ENCODE results near the gene NCAM2.
"Not testable (repeated sequence)": the region's sequence is repeated elsewhere in the genome, so short reads cannot be mapped to it uniquely, and the experiment has no call there.

The NCAM2 gene

DNA sequence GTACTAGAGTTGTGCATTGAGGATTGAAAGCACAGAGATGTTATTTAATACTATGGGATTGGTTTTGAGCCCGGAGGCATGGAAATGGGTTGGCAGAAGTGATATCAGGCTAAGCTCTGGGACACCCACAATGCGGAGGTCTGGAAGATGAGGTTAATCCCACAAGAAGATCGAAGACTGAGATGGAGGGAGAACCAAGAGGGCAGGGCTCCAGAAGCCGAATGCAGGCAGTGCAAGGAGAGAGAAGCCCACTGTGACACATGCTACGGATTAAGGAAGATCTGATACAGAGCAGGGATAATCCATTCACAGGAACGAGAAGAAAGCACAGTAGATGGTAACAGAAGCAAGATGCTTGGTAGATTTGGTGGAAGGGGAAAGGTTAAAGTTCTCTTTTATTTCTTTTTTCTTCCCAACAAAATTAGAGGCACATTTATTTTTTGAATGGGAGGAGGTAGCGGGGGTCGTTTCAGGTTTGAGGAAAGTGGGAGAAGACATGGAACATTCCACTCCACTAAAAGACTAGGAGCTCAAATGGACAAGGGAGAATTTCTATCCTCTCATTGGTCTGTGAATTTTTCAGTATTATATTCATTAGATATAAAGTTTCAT lies 113.2 kb downstream of the NCAM2 start:
- DNase-seq (ENCODE audit: low spot score in 2 of 2) = no peak
- Mint-ChIP-seq H3K9me3 (peaks cover 6% of the 10 kb centered on the region), H3K27ac (no peak overlapping the region), H3K4me3 (no peak overlapping the region), H3K36me3 (no peaks in the 10 kb centered on the region), H3K4me1 (no peaks in the 10 kb centered on the region)
- ATAC-seq = no peak

DNA sequence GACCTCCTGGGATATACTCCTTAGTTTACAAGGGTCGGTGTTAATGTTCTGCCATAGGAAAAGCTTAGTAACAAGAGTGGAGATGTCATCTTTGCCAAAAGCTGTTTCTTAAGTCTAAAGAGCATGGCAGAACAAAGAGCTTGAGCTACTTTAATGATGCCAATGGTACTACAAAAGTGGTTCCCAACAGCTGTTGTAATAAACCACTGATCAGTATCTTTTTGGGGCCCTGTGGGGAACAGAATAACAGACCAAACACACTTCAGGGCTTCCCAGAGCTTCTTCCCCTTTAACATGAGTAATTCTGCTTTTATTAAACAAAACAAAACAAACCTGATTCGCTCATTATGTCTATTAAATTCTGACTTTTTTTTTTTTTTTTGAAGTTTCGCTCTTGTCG lies 116.3 kb downstream of the NCAM2 start:
- ATAC-seq (no peak), DNase-seq (ENCODE audit: low spot score in 2 of 2) (no peak)
- H3K36me3 Mint-ChIP-seq = no peaks in the 10 kb centered on the region
- H3K27ac Mint-ChIP-seq = no peak overlapping the region
- H3K4me3 Mint-ChIP-seq = no peak overlapping the region
- no peaks in the 10 kb centered on the region for H3K4me1 Mint-ChIP-seq
- H3K9me3 Mint-ChIP-seq = peaks cover 12% of the 10 kb centered on the region

DNA sequence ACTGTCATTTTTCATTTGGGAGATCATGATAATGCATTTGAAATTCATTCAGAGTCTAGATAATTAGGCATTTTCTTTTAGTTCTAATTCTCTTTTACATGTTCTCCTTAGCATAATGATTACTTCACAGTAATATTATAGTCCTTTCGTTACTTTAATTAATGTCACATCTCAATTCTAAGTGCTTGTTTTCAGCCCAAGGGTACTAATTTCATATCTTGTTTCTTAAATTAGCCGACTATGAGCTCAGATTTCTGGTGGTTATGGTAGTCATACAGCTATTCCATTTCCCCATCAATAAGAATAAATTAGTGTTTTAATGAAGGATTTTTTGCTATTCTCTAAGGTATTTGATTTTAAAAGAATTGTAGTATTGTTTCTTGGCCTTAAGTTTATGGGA lies 120.9 kb downstream of the NCAM2 start:
- Mint-ChIP-seq H3K27ac (no peak overlapping the region), H3K4me1 (no peaks in the 10 kb centered on the region), H3K4me3 (no peak overlapping the region), H3K36me3 (no peaks in the 10 kb centered on the region), H3K9me3 (peaks cover 13% of the 10 kb centered on the region)
- DNase-seq (ENCODE audit: low spot score in 2 of 2) = no peak
- ATAC-seq = no peak

- H3K36me3 Mint-ChIP-seq = no peaks in the 10 kb centered on the region
- no peak for ATAC-seq
- peaks cover 13% of the 10 kb centered on the region for H3K9me3 Mint-ChIP-seq
- H3K4me3 Mint-ChIP-seq = no peak overlapping the region
- H3K4me1 Mint-ChIP-seq = no peaks in the 10 kb centered on the region
- no peak for DNase-seq (ENCODE audit: low spot score in 2 of 2)
- no peak overlapping the region for H3K27ac Mint-ChIP-seq
These were observed 124.5 kb downstream of the NCAM2 start for GRCh38 chr21:21122680-21123079.

DNA sequence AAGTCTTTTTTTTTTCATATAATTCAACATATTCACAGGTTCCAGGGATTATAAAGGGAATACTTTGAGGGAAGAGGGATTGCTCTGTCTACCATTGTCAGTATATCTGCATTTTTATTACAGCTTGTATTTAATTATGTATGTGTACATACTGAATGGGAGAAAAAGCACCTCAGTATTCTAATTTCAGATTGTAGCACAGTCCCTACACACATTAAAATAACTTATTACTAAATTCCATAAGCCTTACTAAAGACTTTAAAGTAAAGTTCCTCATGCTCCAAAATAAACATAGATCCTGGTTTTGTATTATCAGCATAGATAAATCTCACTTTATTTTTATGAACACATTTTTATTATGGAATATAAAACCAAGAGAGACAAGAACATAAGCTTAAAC lies 134.2 kb downstream of the NCAM2 start:
- no peaks in the 10 kb centered on the region for H3K4me1 Mint-ChIP-seq
- H3K4me3 Mint-ChIP-seq = no peak overlapping the region
- no peak overlapping the region for H3K27ac Mint-ChIP-seq
- no peak for ATAC-seq
- H3K36me3 Mint-ChIP-seq = no peaks in the 10 kb centered on the region
- no peak for DNase-seq (ENCODE audit: low spot score in 2 of 2)
- H3K9me3 Mint-ChIP-seq = peaks cover 12% of the 10 kb centered on the region

DNA sequence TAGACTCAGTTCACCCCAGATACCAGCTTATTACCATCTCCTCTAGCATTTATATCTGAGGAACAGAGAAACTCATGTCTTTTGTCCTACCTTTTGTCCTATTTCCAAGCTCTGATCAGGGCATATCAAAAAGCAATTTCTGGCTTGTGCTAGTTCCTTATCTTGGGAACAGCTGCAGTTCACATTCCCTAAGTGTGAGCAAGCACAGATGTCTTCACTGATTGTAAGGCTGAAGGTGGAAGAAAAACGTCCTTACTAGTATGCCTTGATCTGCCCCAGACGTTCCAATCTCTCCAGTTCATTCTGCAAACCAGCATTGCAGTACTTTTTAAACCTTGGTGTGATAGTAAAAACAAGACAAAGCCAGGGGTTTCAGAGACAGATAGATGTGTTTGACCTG lies 139.8 kb downstream of the NCAM2 start:
- Mint-ChIP-seq H3K4me1 (no peaks in the 10 kb centered on the region), H3K9me3 (peaks cover 6% of the 10 kb centered on the region), H3K27ac (no peak overlapping the region), H3K36me3 (no peaks in the 10 kb centered on the region), H3K4me3 (no peak overlapping the region)
- no peak for DNase-seq (ENCODE audit: low spot score in 2 of 2)
- ATAC-seq = no peak

GRCh38 chr21:21146587-21147373 lies 148.6 kb downstream of the NCAM2 start:
- Mint-ChIP-seq H3K36me3 (no peaks in the 10 kb centered on the region), H3K27ac (no peak overlapping the region), H3K9me3 (peaks cover 7% of the 10 kb centered on the region), H3K4me3 (no peak overlapping the region), H3K4me1 (no peaks in the 10 kb centered on the region)
- DNase-seq (ENCODE audit: low spot score in 2 of 2) = no peak
- no peak for ATAC-seq

DNA sequence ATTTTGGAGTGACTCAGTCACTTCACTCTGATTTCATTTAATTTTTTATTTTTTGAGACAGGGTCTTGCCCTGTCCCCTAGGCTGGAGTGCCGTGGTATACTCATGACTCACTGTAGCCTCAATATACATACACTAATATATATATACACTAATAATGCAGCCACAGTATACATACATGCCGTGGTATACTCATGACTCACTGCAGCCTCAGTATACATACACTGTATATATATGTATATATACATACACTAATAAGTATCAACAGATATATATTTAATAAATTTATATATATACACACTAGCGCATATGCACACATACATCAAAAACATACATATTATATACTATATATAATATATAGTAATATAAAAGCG lies 149.2 kb downstream of the NCAM2 start:
- H3K36me3 Mint-ChIP-seq = no peaks in the 10 kb centered on the region
- no peak for DNase-seq (ENCODE audit: low spot score in 2 of 2)
- no peak overlapping the region for H3K4me3 Mint-ChIP-seq
- no peak for ATAC-seq
- no peak overlapping the region for H3K27ac Mint-ChIP-seq
- H3K9me3 Mint-ChIP-seq = peaks cover 7% of the 10 kb centered on the region
- H3K4me1 Mint-ChIP-seq = no peaks in the 10 kb centered on the region

DNA sequence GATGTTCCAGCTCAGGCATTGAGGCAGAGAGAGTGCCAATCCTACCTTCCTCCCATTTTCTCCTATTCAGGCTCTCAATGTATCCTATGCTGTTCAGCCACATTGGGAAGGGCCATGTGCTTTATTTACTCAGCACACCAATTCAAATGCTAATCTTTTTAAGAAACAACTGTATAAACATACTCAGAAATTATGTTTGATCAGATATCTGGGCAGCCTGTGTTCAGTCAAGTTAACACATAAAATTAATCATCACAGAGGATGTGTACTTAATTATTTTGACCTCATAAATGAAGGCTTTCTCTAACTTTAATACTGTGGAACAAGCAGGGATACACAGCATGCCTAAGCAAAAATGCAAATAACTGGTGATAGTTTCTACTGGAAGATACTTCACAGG lies 149.8 kb downstream of the NCAM2 start:
- Mint-ChIP-seq H3K4me3 (no peak overlapping the region), H3K4me1 (no peaks in the 10 kb centered on the region), H3K9me3 (peaks cover 7% of the 10 kb centered on the region), H3K36me3 (no peaks in the 10 kb centered on the region), H3K27ac (no peak overlapping the region)
- no peak for ATAC-seq
- no peak for DNase-seq (ENCODE audit: low spot score in 2 of 2)

DNA sequence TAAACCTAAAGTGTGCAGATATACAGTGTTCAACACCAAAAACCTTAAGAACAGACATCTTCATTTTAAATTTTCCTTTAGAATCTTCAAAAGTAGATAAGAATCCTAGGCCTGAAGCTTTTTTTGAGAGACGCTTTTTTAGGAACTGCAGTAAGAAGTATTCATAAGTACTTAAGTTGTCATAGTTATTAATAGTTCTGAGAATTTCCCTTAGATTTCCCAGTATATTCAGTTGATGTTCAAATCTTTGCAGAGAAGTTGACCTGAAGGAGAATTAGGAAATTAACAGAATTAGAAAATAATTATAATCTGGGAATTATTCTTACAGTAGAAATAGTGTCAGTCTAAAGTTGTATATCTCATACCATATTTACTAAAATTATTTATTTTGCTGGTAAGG lies 150.3 kb downstream of the NCAM2 start:
- no peak for DNase-seq (ENCODE audit: low spot score in 2 of 2)
- no peak overlapping the region for H3K27ac Mint-ChIP-seq
- H3K4me3 Mint-ChIP-seq = no peak overlapping the region
- H3K4me1 Mint-ChIP-seq = no peaks in the 10 kb centered on the region
- H3K9me3 Mint-ChIP-seq = peaks cover 7% of the 10 kb centered on the region
- ATAC-seq = no peak
- H3K36me3 Mint-ChIP-seq = no peaks in the 10 kb centered on the region

DNA sequence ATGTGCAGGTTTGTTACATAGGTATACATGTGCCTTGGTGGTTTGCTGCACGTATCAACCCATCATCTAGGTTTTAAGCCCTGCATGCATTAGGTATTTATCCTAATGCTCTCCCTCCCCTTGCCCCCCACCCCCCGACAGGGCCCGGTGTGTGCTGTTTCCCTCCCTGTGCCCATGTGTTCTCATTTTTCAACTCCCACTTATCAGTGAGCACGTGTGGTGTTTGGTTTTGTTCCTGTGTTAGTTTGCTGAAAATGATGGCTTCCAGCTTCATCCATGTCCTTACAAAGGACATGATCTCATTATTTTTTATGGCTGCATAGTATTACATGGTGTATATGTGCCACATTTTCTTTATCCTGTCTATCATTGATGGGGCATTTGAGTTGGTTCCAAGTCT lies 151.2 kb downstream of the NCAM2 start:
- ATAC-seq; H3K27ac Mint-ChIP-seq; H3K36me3 Mint-ChIP-seq; H3K9me3 Mint-ChIP-seq; H3K4me3 Mint-ChIP-seq; H3K4me1 Mint-ChIP-seq; DNase-seq (ENCODE audit: low spot score in 2 of 2): not testable (repeated sequence)

DNA sequence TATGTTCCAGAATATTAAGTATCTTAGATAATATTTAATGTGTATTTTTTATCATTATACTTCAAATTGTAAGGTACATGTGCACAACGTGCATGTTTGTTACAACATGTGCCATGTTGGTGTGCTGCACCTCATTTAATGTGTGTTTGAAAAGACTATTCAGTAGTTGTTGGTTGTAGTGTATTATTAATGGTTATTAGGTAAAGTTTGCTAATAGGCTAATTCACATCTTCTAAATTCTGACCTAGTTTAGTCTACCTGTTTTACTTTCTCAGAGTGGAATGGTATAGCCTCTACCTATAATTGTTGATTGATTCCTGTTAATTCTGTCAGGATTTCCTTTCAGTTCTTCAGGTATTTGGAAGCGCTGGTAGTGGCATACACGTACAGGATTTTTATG lies 153.0 kb downstream of the NCAM2 start:
- ATAC-seq (no peak), DNase-seq (ENCODE audit: low spot score in 2 of 2) (no peak)
- no peaks in the 10 kb centered on the region for H3K36me3 Mint-ChIP-seq
- no peaks in the 10 kb centered on the region for H3K9me3 Mint-ChIP-seq
- no peak overlapping the region for H3K4me3 Mint-ChIP-seq
- no peak overlapping the region for H3K27ac Mint-ChIP-seq
- no peaks in the 10 kb centered on the region for H3K4me1 Mint-ChIP-seq

- peaks cover 2% of the 10 kb centered on the region for H3K9me3 Mint-ChIP-seq
- H3K36me3 Mint-ChIP-seq = no peaks in the 10 kb centered on the region
- ATAC-seq (no peak), DNase-seq (ENCODE audit: low spot score in 2 of 2) (no peak)
- no peaks in the 10 kb centered on the region for H3K4me1 Mint-ChIP-seq
- H3K4me3 Mint-ChIP-seq = no peak overlapping the region
- H3K27ac Mint-ChIP-seq = no peak overlapping the region
These were observed 158.2 kb downstream of the NCAM2 start for GRCh38 chr21:21156397-21156796.

- Mint-ChIP-seq H3K4me3 (no peak overlapping the region), H3K27ac (no peak overlapping the region), H3K4me1 (no peaks in the 10 kb centered on the region), H3K36me3 (no peaks in the 10 kb centered on the region), H3K9me3 (peaks cover 2% of the 10 kb centered on the region)
- no peak for DNase-seq (ENCODE audit: low spot score in 2 of 2)
- ATAC-seq = no peak
These were observed 158.7 kb downstream of the NCAM2 start for GRCh38 chr21:21156957-21157356.

DNA sequence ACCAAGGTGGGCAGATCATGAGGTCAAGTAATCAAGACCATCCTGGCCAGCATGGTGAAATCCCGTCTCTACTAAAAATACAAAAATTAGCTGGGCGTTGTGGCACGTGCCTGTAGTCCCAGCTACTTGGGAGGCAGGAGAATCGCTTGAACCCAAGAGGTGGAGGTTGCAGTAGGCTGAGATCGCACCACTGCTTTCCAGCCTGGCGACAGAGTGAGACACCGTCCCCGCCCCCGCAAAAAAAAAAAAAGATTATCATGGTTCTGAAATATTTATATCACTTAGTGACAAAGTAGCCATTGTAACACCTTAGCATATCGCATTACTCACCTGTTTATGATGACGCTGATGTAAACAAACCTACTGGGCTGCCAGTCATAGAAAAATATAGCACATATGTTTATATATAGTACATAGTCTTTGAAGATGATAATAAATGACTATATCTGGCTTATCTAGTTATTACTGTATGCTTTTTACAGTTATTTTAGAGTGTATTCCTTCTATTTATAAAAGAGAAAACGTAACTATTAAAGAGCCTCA lies 160.2 kb downstream of the NCAM2 start:
- no peak for ATAC-seq
- Mint-ChIP-seq H3K9me3 (peaks cover 2% of the 10 kb centered on the region), H3K4me3 (no peak overlapping the region), H3K27ac (no peak overlapping the region), H3K4me1 (no peaks in the 10 kb centered on the region), H3K36me3 (no peaks in the 10 kb centered on the region)
- DNase-seq (ENCODE audit: low spot score in 2 of 2) = no peak

GRCh38 chr21:21159253-21159899 lies 161.2 kb downstream of the NCAM2 start:
- no peak for ATAC-seq
- DNase-seq (ENCODE audit: low spot score in 2 of 2) = no peak
- Mint-ChIP-seq H3K4me1 (no peaks in the 10 kb centered on the region), H3K4me3 (no peak overlapping the region), H3K9me3 (peaks cover 2% of the 10 kb centered on the region), H3K27ac (no peak overlapping the region), H3K36me3 (no peaks in the 10 kb centered on the region)

Measured in stimulated activated effector memory CD8-positive, alpha-beta T cell treated with anti-CD3 and anti-CD28 coated beads, Interleukin-12 subunit alpha, Interleukin-12 subunit beta, amount 100 ng/mL, for 72 hours (primary cell).